PC-3 (cell line): Measurements from ENCODE around the gene LTC4S. TPM values are rescaled to one million over a fixed set of nuclear protein-coding genes. Genes with fewer than 3 reads are reported as not detected.
A peak's percentile ranks its signal among the peaks of the same experiment; 100 is the strongest.

Source experiments
- ATAC-seq: fragments of 200-7000 bp; cut with Tn5 transposase; 2 replicates; pipeline ENCODE4 v1.9.1; 2020; ENCODE audit warnings: mild to moderate bottlenecking, moderate library complexity
- BruUV-seq: library from RNA; stranded (reverse); fragments of 400-500 nt; replicated peaks from 2 replicates; lab custom pipeline; 2021; lab: Mats Ljungman, UMichigan
- CTCF ChIA-PET: fragments of 300-600 bp; sonication (Branson Sonifier 250); formaldehyde crosslinking; loops from one replicate; lab custom pipeline; 2022; ENCODE audit warnings: antibody characterized with exemption; lab: Charles Lee
- POLR2A ChIA-PET: fragments of 300-600 bp; sonication (Branson Sonifier 250); formaldehyde crosslinking; loops from one replicate; lab custom pipeline; 2022; ENCODE audit warnings: antibody characterized with exemption; ENCODE audit not compliant: unreplicated experiment; lab: Charles Lee
- DNase-seq: peaks from one replicate; pipeline ENCODE4 v3.0.0-alpha.2; 2015
- H2AFZ ChIP-seq: fragments of 300-600 bp; sonication (generic); 2 replicates; pipeline ENCODE4 v1.6.0; 2016; ENCODE audit warnings: antibody characterized with exemption, low read length
- H3F3A ChIP-seq: fragments of 300-600 bp; sonication (generic); one replicate; pipeline ENCODE4 v1.6.0; 2017; ENCODE audit warnings: antibody characterized with exemption, low read length, control low read depth, mild to moderate bottlenecking; ENCODE audit not compliant: unreplicated experiment
- H3K27ac ChIP-seq: fragments of 300-600 bp; sonication (generic); 2 replicates; pipeline ENCODE4 v1.5.1; 2016; ENCODE audit warnings: mild to moderate bottlenecking, low read length
- H3K27me3 ChIP-seq: fragments of 300-600 bp; sonication (generic); 2 replicates; pipeline ENCODE4 v1.6.1; 2016; ENCODE audit warnings: low read length, mixed read lengths
- H3K36me3 ChIP-seq: fragments of 300-600 bp; sonication (generic); 2 replicates; pipeline ENCODE4 v1.6.1; 2016; ENCODE audit warnings: low read depth, mixed run types, low read length, mixed read lengths
- H3K4me1 ChIP-seq: fragments of 300-600 bp; sonication (generic); 2 replicates; pipeline ENCODE4 v1.5.1; 2016; ENCODE audit warnings: low read length; ENCODE audit not compliant: insufficient read depth
- H3K4me2 ChIP-seq: fragments of 300-600 bp; sonication (generic); 2 replicates; pipeline ENCODE4 v1.6.0; 2016; ENCODE audit warnings: low read length
- H3K4me3 ChIP-seq: fragments of 300-600 bp; sonication (generic); 2 replicates; pipeline ENCODE4 v1.5.1; 2016; ENCODE audit warnings: mild to moderate bottlenecking, low read length, mixed read lengths
- H3K79me2 ChIP-seq: fragments of 300-600 bp; sonication (generic); 2 replicates; pipeline ENCODE4 v1.6.1; 2017; ENCODE audit warnings: low read length, mixed read lengths
- H3K9ac ChIP-seq: fragments of 300-600 bp; sonication (generic); 2 replicates; pipeline ENCODE4 v1.6.0; 2016; ENCODE audit warnings: mild to moderate bottlenecking, low read length
- H3K9me2 ChIP-seq: fragments of 300-600 bp; sonication (generic); replicated peaks from 2 replicates; pipeline ENCODE4 v1.6.1; 2016; ENCODE audit warnings: mixed run types, low read length, mixed read lengths
- H3K9me3 ChIP-seq: fragments of 300-600 bp; sonication (generic); 2 replicates; pipeline ENCODE4 v1.6.1; 2016; ENCODE audit warnings: low read length, mixed read lengths
- H4K20me1 ChIP-seq: fragments of 300-600 bp; sonication (generic); 2 replicates; pipeline ENCODE4 v1.6.1; 2016; ENCODE audit warnings: low read length, mixed read lengths
- EZH2 ChIP-seq: fragments of 300-600 bp; sonication (generic); IDR thresholded peaks from one replicate; pipeline ENCODE4 v1.6.1; 2017; ENCODE audit warnings: antibody characterized with exemption, mild to moderate bottlenecking, low read length; ENCODE audit not compliant: unreplicated experiment
- EZH2phosphoT487 ChIP-seq: fragments of 300-600 bp; sonication (generic); IDR thresholded peaks from 2 replicates; pipeline ENCODE4 v1.6.1; 2018; ENCODE audit warnings: mild to moderate bottlenecking, antibody characterized with exemption, low read length, borderline replicate concordance
- intact Hi-C: fragments of 100-400 bp; cut with micrococcal nuclease; formaldehyde crosslinking; loops from 2 replicates; pipeline ENCODE4 v1.9.0; 2023
- total RNA-seq: library from RNA; depleted of rRNA; stranded (reverse); fragments of >200 nt; gene quantifications from 2 replicates; pipeline ENCODE4 v1.2.3, GENCODE V29; 2014
- TF ChIP-seq, protein P1 (sequence below): fragments of 300-600 bp; sonication (generic); conservative IDR thresholded peaks from 2 replicates; pipeline ENCODE4 v1.5.1; 2017; ENCODE audit warnings: antibody characterized with exemption, low read depth, mild to moderate bottlenecking, low read length

The LTC4S gene
- total RNA-seq, 1 experiment from 2014 or later: 1.5 TPM

DNA sequence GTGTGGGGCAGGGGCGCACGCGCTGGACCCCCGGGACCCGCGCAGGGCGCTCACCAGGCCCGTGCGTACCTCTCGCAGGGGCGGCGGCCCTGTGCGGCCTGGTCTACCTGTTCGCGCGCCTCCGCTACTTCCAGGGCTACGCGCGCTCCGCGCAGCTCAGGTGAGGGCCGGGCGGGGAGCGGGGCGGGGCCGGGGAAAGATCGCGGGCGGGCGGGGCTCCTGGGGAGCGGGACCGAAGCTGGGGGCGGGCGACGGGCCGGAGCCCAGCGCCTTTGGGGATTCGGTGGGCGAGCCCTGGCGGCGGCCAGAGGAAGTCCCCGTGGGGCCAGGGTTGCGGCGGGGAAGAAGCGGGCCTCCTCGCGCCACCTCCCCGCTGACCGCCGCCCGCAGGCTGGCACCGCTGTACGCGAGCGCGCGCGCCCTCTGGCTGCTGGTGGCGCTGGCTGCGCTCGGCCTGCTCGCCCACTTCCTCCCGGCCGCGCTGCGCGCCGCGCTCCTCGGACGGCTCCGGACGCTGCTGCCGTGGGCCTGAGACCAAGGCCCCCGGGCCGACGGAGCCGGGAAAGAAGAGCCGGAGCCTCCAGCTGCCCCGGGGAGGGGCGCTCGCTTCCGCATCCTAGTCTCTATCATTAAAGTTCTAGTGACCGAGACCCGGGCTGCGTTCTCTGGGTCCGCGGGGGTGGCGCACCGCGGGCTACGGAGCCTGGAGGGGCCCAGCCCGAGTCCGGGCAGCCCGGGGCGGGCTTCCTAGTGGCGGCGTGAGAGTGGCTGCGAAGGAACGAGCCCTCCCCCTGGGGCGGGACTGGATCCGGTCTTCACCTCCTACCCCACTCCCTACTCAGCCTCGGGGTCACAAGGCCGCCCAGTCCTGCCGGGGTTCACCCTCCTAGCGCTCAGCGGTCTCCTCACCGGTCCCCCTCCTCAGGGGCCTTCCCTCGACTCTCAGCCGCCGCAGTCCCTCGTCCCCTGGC lies 2.4 kb downstream of the LTC4S start:
- Histone ChIP-seq H2AFZ (peak overlapping the region; percentile 75), H3K27me3 (no peaks in the 10 kb centered on the region), H3K36me3 (no peaks in the 10 kb centered on the region), H3K9me2 (no peaks in the 10 kb centered on the region), H3K79me2 (no peaks in the 10 kb centered on the region), H3K9me3 (no peaks in the 10 kb centered on the region), H3K4me1 (peaks cover 8% of the 10 kb centered on the region; the same call in 1 of the 2 replicates), H4K20me1 (no peaks in the 10 kb centered on the region), H3K4me3 (peak overlapping the region; percentile 76), H3K9ac (peak overlapping the region; percentile 74), H3K4me2 (peak overlapping the region; percentile 75), H3K27ac (0 out of 2 replicates have a peak overlapping the region, but pooled peaks have one; percentile 20), H3F3A (no peaks in the 10 kb centered on the region)
- peak; percentile 81 for ATAC-seq
- ChIA-PET POLR2A (no interaction called here), CTCF (interaction anchor here (0.5 to 0.7 kb wide), 6 partner anchors 8 to 1153 kb away, joined by 3 to 8 read pairs (median 6); no protein-coding TSS in a partner anchor)
- DNase-seq: peak; percentile 74
- BruUV-seq: no TSS peak
- TF ChIP-seq EZH2 (no peak), EZH2phosphoT487 (no peak)
- TF ChIP-seq, protein P1, sequence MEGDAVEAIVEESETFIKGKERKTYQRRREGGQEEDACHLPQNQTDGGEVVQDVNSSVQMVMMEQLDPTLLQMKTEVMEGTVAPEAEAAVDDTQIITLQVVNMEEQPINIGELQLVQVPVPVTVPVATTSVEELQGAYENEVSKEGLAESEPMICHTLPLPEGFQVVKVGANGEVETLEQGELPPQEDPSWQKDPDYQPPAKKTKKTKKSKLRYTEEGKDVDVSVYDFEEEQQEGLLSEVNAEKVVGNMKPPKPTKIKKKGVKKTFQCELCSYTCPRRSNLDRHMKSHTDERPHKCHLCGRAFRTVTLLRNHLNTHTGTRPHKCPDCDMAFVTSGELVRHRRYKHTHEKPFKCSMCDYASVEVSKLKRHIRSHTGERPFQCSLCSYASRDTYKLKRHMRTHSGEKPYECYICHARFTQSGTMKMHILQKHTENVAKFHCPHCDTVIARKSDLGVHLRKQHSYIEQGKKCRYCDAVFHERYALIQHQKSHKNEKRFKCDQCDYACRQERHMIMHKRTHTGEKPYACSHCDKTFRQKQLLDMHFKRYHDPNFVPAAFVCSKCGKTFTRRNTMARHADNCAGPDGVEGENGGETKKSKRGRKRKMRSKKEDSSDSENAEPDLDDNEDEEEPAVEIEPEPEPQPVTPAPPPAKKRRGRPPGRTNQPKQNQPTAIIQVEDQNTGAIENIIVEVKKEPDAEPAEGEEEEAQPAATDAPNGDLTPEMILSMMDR: peak; percentile 58
- intact Hi-C loops: loop anchor here (1.0 kb wide), 1 partner anchor 33 kb away; no protein-coding TSS in a partner anchor

DNA sequence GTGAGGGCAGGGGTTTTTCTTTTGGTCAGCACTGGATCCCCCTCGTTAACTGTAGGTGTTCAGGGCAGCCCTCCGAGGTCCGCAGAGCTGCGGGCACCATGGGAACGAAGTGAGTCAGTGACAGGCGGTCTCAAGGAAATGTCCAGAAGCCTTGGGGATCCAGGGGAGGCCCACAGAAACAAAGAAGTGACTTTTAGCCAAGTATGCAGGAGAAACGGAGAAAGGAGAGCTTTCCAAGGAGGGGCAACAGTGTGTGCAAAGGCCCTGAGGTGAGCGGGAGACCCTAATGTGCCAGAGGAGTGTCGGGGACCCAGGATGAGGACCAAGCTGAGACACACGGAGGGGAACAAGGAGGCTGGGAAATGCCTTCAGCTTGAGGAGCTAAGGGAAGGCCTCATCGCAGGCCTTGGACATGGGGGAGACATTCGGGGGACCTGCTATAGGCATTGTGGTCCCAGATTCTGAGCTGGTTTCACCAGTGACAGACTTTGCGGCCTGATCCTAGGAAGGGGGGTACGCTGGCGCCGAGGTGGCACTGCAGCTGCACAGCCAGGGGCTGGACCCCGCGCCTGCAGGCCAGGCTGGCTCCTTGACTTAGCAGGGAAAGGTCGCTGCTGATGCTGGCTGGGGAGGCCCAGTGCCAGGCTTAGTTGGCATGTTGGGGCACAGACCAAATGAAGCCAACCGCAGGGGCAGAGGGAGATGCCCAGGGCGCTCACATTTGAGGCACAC lies 3.3 kb downstream of the LTC4S start:
- intact Hi-C loops: loop anchor here (1.0 kb wide), 1 partner anchor 34 kb away; no protein-coding TSS in a partner anchor
- no peak for DNase-seq
- H3K27ac ChIP-seq: no peak overlapping the region

More for the DNA sequence above, 3.3 kb downstream of the LTC4S start:
- ATAC-seq: no peak
- Histone ChIP-seq H3F3A (no peaks in the 10 kb centered on the region), H3K36me3 (no peaks in the 10 kb centered on the region), H3K27me3 (no peaks in the 10 kb centered on the region), H3K4me2 (peak overlapping the region; percentile 75), H3K9me3 (no peaks in the 10 kb centered on the region), H4K20me1 (no peaks in the 10 kb centered on the region), H3K79me2 (peaks cover 3% of the 10 kb centered on the region), H3K9me2 (no peaks in the 10 kb centered on the region), H3K4me1 (peaks cover 8% of the 10 kb centered on the region; the same call in 1 of the 2 replicates), H3K4me3 (peak overlapping the region; percentile 76; the same call in 1 of the 2 replicates), H3K9ac (no peak overlapping the region), H2AFZ (no peak overlapping the region)
- CTCF ChIA-PET: no interaction called here
- TF ChIP-seq, protein P1: no peak
- TF ChIP-seq EZH2 (no peak), EZH2phosphoT487 (no peak)
- BruUV-seq: TSS peak; percentile 74
- POLR2A ChIA-PET: no interaction called here
